ENCODE results near the gene ZBTB3.

DNA sequence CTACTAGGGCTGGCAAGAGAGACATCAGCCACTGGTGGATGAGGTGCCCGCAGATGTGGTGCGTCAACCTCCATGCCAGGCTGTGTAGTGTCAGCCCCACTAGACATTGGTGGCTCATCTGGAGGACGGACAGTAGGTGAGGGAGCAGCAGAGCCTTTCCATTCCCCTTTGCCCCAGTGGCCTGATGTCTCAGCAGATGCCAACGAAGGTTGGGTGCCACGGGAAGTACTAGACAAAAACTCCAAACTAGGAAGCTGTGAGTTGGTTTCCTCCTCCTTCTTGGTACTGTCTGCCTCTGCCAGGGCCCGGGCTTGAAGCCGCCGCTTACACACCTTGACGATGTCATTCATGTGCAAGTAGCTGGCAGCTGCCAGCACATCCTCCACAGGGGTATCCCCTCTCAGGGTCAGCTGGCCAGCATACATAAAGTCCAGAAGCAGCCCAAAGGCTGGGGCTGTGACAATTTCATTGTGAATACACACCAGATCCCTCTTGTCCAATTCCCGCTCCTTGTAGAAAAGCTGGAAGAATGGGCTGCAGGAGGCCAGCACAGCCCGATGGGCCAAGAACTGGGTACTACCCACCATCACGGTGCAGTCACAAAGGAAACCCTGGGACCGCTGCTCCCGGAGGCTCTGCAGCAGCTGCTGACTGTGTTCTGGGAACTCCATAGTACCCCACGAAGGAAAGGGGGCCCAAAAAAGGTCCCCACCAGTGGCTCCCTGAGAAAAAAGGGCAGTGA lies 795 bp downstream of the ZBTB3 start:
- no peak for TF ChIP-seq ZFP36 (IDR thresholded peaks at IDR 0.05; ENCODE audit: borderline replicate concordance, partially characterized antibody)
- TF ChIP-seq, protein P1, sequence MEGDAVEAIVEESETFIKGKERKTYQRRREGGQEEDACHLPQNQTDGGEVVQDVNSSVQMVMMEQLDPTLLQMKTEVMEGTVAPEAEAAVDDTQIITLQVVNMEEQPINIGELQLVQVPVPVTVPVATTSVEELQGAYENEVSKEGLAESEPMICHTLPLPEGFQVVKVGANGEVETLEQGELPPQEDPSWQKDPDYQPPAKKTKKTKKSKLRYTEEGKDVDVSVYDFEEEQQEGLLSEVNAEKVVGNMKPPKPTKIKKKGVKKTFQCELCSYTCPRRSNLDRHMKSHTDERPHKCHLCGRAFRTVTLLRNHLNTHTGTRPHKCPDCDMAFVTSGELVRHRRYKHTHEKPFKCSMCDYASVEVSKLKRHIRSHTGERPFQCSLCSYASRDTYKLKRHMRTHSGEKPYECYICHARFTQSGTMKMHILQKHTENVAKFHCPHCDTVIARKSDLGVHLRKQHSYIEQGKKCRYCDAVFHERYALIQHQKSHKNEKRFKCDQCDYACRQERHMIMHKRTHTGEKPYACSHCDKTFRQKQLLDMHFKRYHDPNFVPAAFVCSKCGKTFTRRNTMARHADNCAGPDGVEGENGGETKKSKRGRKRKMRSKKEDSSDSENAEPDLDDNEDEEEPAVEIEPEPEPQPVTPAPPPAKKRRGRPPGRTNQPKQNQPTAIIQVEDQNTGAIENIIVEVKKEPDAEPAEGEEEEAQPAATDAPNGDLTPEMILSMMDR (IDR thresholded peaks at IDR 0.05), result no peak
- TF ChIP-seq MAZ (IDR thresholded peaks at IDR 0.05; ENCODE audit: borderline replicate concordance, low read depth, low read length), result no peak
- TF ChIP-seq, protein P2, sequence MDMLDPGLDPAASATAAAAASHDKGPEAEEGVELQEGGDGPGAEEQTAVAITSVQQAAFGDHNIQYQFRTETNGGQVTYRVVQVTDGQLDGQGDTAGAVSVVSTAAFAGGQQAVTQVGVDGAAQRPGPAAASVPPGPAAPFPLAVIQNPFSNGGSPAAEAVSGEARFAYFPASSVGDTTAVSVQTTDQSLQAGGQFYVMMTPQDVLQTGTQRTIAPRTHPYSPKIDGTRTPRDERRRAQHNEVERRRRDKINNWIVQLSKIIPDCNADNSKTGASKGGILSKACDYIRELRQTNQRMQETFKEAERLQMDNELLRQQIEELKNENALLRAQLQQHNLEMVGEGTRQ (IDR thresholded peaks at IDR 0.05), result no peak
- TF ChIP-seq RAD21 (conservative IDR thresholded peaks at IDR 0.05 in 1 of 2, IDR thresholded peaks at IDR 0.05 in 1 of 2), result no peak
- no peak for TF ChIP-seq KDM1A (IDR thresholded peaks at IDR 0.05; ENCODE audit: low read depth)
- TF ChIP-seq, protein P3, sequence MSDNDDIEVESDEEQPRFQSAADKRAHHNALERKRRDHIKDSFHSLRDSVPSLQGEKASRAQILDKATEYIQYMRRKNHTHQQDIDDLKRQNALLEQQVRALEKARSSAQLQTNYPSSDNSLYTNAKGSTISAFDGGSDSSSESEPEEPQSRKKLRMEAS (IDR thresholded peaks at IDR 0.05), result no peak
- TF ChIP-seq, protein P4, sequence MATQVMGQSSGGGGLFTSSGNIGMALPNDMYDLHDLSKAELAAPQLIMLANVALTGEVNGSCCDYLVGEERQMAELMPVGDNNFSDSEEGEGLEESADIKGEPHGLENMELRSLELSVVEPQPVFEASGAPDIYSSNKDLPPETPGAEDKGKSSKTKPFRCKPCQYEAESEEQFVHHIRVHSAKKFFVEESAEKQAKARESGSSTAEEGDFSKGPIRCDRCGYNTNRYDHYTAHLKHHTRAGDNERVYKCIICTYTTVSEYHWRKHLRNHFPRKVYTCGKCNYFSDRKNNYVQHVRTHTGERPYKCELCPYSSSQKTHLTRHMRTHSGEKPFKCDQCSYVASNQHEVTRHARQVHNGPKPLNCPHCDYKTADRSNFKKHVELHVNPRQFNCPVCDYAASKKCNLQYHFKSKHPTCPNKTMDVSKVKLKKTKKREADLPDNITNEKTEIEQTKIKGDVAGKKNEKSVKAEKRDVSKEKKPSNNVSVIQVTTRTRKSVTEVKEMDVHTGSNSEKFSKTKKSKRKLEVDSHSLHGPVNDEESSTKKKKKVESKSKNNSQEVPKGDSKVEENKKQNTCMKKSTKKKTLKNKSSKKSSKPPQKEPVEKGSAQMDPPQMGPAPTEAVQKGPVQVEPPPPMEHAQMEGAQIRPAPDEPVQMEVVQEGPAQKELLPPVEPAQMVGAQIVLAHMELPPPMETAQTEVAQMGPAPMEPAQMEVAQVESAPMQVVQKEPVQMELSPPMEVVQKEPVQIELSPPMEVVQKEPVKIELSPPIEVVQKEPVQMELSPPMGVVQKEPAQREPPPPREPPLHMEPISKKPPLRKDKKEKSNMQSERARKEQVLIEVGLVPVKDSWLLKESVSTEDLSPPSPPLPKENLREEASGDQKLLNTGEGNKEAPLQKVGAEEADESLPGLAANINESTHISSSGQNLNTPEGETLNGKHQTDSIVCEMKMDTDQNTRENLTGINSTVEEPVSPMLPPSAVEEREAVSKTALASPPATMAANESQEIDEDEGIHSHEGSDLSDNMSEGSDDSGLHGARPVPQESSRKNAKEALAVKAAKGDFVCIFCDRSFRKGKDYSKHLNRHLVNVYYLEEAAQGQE (IDR thresholded peaks at IDR 0.05), result no peak
- no peak for TF ChIP-seq GATA3 (IDR thresholded peaks at IDR 0.05; ENCODE audit: borderline replicate concordance)
- no peak for TF ChIP-seq JUN (IDR thresholded peaks at IDR 0.05)
- TF ChIP-seq POLR2AphosphoS2 (conservative IDR thresholded peaks at IDR 0.05; ENCODE audit: low read length), result no peak
